Stomach (tissue), 4 donors: Measurements from ENCODE around the gene ACP1.

Source experiments
- CTCF ChIP-seq, 7 experiments: fragments of 450-650 bp in 4 of 7; fragments of 200-600 bp in 3 of 7; sonication (generic) in 3 of 7; IDR thresholded peaks; one replicate each; pipeline ENCODE4 v1.5.1; 2016 to 2019; ENCODE audit warnings: antibody characterized with exemption in 7 of 7, control low read depth in 2 of 7, mild to moderate bottlenecking in 1 of 7
- EP300 ChIP-seq: sonication (generic); formaldehyde crosslinking; IDR thresholded peaks from one replicate; pipeline ENCODE4 v1.6.1; 2017; ENCODE audit warnings: antibody characterized with exemption
- POLR2A ChIP-seq, 4 donors: fragments of 450-650 bp; IDR thresholded peaks; one replicate each; pipeline ENCODE4 v1.6.1; 2016; ENCODE audit warnings: antibody characterized with exemption in 4 of 4, control low read depth in 2 of 4, mild to moderate bottlenecking in 1 of 4, moderate library complexity in 1 of 4
- POLR2AphosphoS5 ChIP-seq, 3 donors: sonication (generic); formaldehyde crosslinking; IDR thresholded peaks; one replicate each; pipeline ENCODE4 v1.6.1; 2016; ENCODE audit warnings: antibody characterized with exemption in 3 of 3

GRCh38 chr2:286774-287392 lies 22.1 kb downstream of the ACP1 start:
- TF ChIP-seq POLR2A (IDR thresholded peaks at IDR 0.05): no peak
- no peak for TF ChIP-seq CTCF (IDR thresholded peaks at IDR 0.05)
- TF ChIP-seq EP300: no peak
- no peak for TF ChIP-seq POLR2AphosphoS5 (IDR thresholded peaks at IDR 0.05)
